ENCODE results near the gene TOR3A.

Gene TOR3A

GRCh38 chr1:179052776-179053175, 29.1 kb upstream of the TOR3A start:
- TF ChIP-seq, protein P1, sequence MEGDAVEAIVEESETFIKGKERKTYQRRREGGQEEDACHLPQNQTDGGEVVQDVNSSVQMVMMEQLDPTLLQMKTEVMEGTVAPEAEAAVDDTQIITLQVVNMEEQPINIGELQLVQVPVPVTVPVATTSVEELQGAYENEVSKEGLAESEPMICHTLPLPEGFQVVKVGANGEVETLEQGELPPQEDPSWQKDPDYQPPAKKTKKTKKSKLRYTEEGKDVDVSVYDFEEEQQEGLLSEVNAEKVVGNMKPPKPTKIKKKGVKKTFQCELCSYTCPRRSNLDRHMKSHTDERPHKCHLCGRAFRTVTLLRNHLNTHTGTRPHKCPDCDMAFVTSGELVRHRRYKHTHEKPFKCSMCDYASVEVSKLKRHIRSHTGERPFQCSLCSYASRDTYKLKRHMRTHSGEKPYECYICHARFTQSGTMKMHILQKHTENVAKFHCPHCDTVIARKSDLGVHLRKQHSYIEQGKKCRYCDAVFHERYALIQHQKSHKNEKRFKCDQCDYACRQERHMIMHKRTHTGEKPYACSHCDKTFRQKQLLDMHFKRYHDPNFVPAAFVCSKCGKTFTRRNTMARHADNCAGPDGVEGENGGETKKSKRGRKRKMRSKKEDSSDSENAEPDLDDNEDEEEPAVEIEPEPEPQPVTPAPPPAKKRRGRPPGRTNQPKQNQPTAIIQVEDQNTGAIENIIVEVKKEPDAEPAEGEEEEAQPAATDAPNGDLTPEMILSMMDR (IDR thresholded peaks at IDR 0.05; ENCODE audit: borderline replicate concordance, control extremely low read depth, extremely low read depth, insufficient read depth, missing control alignments): no peak
- in situ Hi-C loops (cut with MboI; ENCODE audit: low sequenced_read_pairs, unreplicated experiment): no loop called here
- DNase-seq (ENCODE audit: low spot score): no peak

- TF ChIP-seq, protein P1 (IDR thresholded peaks at IDR 0.05; ENCODE audit: borderline replicate concordance, control extremely low read depth, extremely low read depth, insufficient read depth, missing control alignments): no peak
- in situ Hi-C loops (cut with MboI; ENCODE audit: low sequenced_read_pairs, unreplicated experiment): no loop called here
- DNase-seq (ENCODE audit: low spot score): no peak
Measured at GRCh38 chr1:179053486-179053885, 28.4 kb upstream of the TOR3A start.

DNA sequence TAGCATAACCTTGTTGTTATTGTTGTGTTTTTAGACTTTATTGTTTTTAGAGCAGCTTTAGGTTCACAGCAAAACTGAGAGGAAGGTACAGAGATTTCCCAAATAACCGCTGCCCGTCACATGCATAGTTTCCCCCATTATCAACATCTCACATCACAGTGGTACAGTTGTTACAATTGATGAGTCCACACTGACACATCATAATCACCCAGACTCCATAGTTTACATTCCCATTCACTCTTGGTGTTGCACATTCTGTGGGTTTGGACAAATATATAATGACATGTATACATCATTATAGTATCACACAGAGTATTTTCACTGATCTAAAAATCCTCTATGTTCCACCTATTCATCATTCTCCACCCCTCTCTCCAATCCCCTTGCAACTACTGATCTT, 25.9 kb upstream of the TOR3A start:
- in situ Hi-C loops (cut with MboI; ENCODE audit: low sequenced_read_pairs, unreplicated experiment): no loop called here
- no peak for DNase-seq (ENCODE audit: low spot score)
- TF ChIP-seq, protein P1 (IDR thresholded peaks at IDR 0.05; ENCODE audit: borderline replicate concordance, control extremely low read depth, extremely low read depth, insufficient read depth, missing control alignments): no peak

- in situ Hi-C loops (cut with MboI; ENCODE audit: low sequenced_read_pairs, unreplicated experiment): no loop called here
- no peak for DNase-seq (ENCODE audit: low spot score)
- TF ChIP-seq, protein P1 (IDR thresholded peaks at IDR 0.05; ENCODE audit: borderline replicate concordance, control extremely low read depth, extremely low read depth, insufficient read depth, missing control alignments): no peak
Measured at GRCh38 chr1:179058487-179059483, 23.1 kb upstream of the TOR3A start.

DNA sequence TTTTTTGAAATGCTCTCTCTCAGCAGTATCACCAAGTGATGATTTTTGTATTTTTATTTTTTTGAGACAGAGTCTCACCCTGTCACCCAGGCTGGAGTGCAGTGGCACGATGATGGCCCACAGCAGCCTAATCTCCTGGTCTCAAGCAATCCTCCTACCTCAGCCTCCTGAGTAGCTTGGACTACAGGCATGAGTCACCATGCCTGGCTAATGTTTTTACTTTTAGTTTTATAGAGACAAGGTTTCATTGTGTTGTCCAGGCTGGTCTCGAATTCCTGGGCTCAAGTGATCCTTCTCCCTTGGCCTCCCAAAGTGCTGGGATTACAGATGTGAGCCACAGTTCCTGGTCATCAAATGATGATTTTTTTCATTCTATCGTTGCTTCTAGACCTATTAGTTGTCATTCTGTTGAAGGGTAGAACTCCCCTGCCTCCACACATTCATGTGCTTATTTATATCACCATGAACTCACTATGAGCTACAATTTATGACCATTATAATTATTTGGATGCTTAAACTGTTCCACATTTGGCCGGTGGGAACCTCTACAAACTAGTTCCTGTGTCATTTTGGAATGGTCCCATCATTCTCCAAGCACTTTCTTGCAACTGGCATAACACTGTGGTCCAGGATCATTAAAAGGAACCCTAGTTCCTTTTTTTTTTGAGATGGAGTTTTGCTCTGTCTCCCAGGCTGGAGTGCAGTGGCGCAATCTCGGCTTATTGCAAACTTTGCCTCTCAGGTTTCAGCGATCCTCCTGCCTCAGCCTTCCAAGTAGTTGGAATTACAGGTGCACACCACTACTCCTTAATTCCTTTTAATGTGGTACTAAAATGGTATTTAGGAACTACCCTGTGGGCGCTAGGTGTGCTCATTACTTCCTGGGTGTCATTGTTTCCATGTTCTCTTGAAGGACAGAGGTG, 20.2 kb upstream of the TOR3A start:
- TF ChIP-seq, protein P1 (IDR thresholded peaks at IDR 0.05; ENCODE audit: borderline replicate concordance, control extremely low read depth, extremely low read depth, insufficient read depth, missing control alignments): no peak
- no peak for DNase-seq (ENCODE audit: low spot score)
- in situ Hi-C loops (cut with MboI; ENCODE audit: low sequenced_read_pairs, unreplicated experiment): loop anchor here (5.0 kb wide), 1 partner anchor 49 kb away; no protein-coding TSS in a partner anchor

DNA sequence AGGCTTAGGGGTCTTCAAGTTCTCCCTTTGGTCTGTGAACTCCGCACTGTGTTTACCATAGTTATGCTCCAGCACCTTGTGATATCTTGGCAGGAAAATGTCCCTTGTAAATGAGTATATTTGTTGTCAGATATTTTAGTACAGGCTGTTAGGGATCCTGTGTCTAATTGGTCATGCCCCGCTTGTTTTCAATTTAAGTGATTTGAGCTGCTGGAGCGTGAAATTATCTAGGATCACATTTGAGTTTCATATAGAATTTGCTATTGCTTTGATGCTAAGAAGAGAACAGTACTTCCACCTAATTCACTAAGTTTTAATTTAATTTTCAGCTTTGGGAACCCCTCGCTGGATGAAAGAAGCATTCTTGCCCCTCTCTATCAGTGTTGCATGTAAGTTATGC, 15.4 kb upstream of the TOR3A start:
- DNase-seq (ENCODE audit: low spot score): no peak
- TF ChIP-seq, protein P1 (IDR thresholded peaks at IDR 0.05; ENCODE audit: borderline replicate concordance, control extremely low read depth, extremely low read depth, insufficient read depth, missing control alignments): no peak
- in situ Hi-C loops (cut with MboI; ENCODE audit: low sequenced_read_pairs, unreplicated experiment): no loop called here

Measured in GM13976 (cell line).